Measurements from ENCODE around the gene EPHB1.

DNA sequence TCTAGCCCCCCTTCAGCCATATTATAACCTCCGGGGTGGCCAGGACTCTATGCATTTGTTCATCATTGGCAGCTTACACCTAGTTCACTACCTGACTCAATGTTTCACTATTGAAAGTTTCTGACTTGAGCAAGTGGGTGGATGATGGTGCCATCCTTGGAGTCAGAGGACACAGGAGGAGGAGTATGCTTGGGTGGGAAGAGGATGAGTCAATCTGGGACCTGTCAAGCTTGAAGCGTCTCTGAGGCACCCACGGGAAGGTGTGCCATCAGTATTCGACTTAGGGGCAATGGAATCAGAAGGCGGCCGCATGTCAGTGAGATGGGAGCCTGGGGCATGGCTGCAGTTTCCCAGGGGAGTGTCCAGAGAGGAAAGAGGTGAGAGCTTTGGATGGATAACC, 133.3 kb downstream of the EPHB1 start:
- TF ChIP-seq, protein P1, sequence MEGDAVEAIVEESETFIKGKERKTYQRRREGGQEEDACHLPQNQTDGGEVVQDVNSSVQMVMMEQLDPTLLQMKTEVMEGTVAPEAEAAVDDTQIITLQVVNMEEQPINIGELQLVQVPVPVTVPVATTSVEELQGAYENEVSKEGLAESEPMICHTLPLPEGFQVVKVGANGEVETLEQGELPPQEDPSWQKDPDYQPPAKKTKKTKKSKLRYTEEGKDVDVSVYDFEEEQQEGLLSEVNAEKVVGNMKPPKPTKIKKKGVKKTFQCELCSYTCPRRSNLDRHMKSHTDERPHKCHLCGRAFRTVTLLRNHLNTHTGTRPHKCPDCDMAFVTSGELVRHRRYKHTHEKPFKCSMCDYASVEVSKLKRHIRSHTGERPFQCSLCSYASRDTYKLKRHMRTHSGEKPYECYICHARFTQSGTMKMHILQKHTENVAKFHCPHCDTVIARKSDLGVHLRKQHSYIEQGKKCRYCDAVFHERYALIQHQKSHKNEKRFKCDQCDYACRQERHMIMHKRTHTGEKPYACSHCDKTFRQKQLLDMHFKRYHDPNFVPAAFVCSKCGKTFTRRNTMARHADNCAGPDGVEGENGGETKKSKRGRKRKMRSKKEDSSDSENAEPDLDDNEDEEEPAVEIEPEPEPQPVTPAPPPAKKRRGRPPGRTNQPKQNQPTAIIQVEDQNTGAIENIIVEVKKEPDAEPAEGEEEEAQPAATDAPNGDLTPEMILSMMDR (IDR thresholded peaks at IDR 0.05; ENCODE audit: insufficient read depth, low read length), result no peak
- no peak for TF ChIP-seq GABPA (IDR thresholded peaks at IDR 0.05; ENCODE audit: low read depth)
- no peak for TF ChIP-seq POLR2AphosphoS5 (IDR thresholded peaks at IDR 0.05; ENCODE audit: low read depth)
- TF ChIP-seq, protein P2, sequence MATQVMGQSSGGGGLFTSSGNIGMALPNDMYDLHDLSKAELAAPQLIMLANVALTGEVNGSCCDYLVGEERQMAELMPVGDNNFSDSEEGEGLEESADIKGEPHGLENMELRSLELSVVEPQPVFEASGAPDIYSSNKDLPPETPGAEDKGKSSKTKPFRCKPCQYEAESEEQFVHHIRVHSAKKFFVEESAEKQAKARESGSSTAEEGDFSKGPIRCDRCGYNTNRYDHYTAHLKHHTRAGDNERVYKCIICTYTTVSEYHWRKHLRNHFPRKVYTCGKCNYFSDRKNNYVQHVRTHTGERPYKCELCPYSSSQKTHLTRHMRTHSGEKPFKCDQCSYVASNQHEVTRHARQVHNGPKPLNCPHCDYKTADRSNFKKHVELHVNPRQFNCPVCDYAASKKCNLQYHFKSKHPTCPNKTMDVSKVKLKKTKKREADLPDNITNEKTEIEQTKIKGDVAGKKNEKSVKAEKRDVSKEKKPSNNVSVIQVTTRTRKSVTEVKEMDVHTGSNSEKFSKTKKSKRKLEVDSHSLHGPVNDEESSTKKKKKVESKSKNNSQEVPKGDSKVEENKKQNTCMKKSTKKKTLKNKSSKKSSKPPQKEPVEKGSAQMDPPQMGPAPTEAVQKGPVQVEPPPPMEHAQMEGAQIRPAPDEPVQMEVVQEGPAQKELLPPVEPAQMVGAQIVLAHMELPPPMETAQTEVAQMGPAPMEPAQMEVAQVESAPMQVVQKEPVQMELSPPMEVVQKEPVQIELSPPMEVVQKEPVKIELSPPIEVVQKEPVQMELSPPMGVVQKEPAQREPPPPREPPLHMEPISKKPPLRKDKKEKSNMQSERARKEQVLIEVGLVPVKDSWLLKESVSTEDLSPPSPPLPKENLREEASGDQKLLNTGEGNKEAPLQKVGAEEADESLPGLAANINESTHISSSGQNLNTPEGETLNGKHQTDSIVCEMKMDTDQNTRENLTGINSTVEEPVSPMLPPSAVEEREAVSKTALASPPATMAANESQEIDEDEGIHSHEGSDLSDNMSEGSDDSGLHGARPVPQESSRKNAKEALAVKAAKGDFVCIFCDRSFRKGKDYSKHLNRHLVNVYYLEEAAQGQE (IDR thresholded peaks at IDR 0.05; ENCODE audit: insufficient replicate concordance, low read depth), result no peak
- TF ChIP-seq SPI1 (IDR thresholded peaks at IDR 0.05; ENCODE audit: borderline replicate concordance, low read depth), result no peak
